ENCODE results near the gene MCC.

- no peak for TF ChIP-seq CTCF (IDR thresholded peaks at IDR 0.05; ENCODE audit: insufficient read depth, low read length, poor library complexity, severe bottlenecking)
- no peak for TF ChIP-seq EZH2phosphoT487 (conservative IDR thresholded peaks at IDR 0.05; ENCODE audit: low read length)
Measured at GRCh38 chr5:113490317-113490716, 2.1 kb upstream of the MCC start.
